Measurements from ENCODE around the gene RANBP1. TPM values are rescaled to one million over a fixed set of nuclear protein-coding genes. Genes with fewer than 3 reads are reported as not detected.

The RANBP1 gene
- total RNA-seq, 4 donors from 2014 or later: 135 to 238 (median 176) TPM

- TF ChIP-seq, protein P1, sequence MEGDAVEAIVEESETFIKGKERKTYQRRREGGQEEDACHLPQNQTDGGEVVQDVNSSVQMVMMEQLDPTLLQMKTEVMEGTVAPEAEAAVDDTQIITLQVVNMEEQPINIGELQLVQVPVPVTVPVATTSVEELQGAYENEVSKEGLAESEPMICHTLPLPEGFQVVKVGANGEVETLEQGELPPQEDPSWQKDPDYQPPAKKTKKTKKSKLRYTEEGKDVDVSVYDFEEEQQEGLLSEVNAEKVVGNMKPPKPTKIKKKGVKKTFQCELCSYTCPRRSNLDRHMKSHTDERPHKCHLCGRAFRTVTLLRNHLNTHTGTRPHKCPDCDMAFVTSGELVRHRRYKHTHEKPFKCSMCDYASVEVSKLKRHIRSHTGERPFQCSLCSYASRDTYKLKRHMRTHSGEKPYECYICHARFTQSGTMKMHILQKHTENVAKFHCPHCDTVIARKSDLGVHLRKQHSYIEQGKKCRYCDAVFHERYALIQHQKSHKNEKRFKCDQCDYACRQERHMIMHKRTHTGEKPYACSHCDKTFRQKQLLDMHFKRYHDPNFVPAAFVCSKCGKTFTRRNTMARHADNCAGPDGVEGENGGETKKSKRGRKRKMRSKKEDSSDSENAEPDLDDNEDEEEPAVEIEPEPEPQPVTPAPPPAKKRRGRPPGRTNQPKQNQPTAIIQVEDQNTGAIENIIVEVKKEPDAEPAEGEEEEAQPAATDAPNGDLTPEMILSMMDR (IDR thresholded peaks at IDR 0.05): no peak
- TF ChIP-seq POLR2A (IDR thresholded peaks at IDR 0.05) (no peak), EP300 (IDR thresholded peaks at IDR 0.05) (no peak)
- DNase-seq (ENCODE audit: low spot score in 2 of 2): no peak
- Histone ChIP-seq H3K27me3 (no peaks in the 10 kb centered on the region), H3K4me1 (no peaks in the 10 kb centered on the region), H3K4me3 (no peak overlapping the region), H3K9me3 (peaks cover 0 to 12% (median 0%) of the 10 kb centered on the region in 4 donors), H3K27ac (no peak overlapping the region), H3K36me3 (peaks cover 0 to 95% (median 4%) of the 10 kb centered on the region in 3 donors)
- WGBS, 2 donors: 94 to 99% methylated on average over 6 of the region's 6 CpGs
Measured at GRCh38 chr22:20099099-20099711, 16.7 kb upstream of the RANBP1 start.

DNA sequence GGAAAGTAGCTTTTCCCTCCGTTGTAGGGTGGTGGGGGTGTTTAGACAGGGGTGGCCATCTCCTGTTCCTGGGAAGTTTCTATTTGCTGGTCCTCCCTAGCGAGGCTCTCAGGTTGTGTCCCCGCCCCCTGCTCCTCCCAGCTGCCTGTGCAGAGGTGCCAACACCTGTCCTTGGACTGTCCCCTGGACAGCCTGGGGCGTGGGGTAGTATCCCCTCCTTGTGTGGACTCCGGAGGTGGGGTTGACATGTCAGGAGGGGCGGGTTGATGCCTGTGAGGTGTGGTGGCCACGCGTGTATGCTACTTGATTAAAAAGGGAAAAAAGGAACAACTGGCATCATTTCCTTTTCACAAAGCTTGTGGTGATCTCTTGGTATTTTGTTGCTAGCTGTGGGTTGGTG lies 14.3 kb upstream of the RANBP1 start:
- Histone ChIP-seq H3K4me1 (no peaks in the 10 kb centered on the region), H3K4me3 (no peak overlapping the region), H3K36me3 (peaks cover 0 to 95% (median 7%) of the 10 kb centered on the region in 3 donors), H3K27me3 (no peaks in the 10 kb centered on the region), H3K27ac (no peak overlapping the region), H3K9me3 (peaks cover 0 to 4% (median 0%) of the 10 kb centered on the region in 4 donors)
- no peak for TF ChIP-seq EP300 (IDR thresholded peaks at IDR 0.05)
- no peak for TF ChIP-seq POLR2A (IDR thresholded peaks at IDR 0.05)
- TF ChIP-seq, protein P1 (IDR thresholded peaks at IDR 0.05): no peak
- 76 to 82% methylated on average over 8 of the region's 8 CpGs for WGBS, 2 donors
- no peak for DNase-seq (ENCODE audit: low spot score in 2 of 2)

- Histone ChIP-seq H3K27ac (no peak overlapping the region), H3K4me1 (no peaks in the 10 kb centered on the region), H3K36me3 (peaks cover 0 to 95% (median 13%) of the 10 kb centered on the region in 3 donors), H3K4me3 (no peak overlapping the region), H3K27me3 (no peaks in the 10 kb centered on the region), H3K9me3 (no peaks in the 10 kb centered on the region)
- TF ChIP-seq EP300 (IDR thresholded peaks at IDR 0.05): no peak
- TF ChIP-seq POLR2A (IDR thresholded peaks at IDR 0.05): no peak
- TF ChIP-seq, protein P1 (IDR thresholded peaks at IDR 0.05): no peak
- WGBS, 2 donors: 89 to 91% methylated on average over 12 of the region's 12 CpGs
- no peak for DNase-seq (ENCODE audit: low spot score in 2 of 2)
Measured at GRCh38 chr22:20102203-20102780, 13.6 kb upstream of the RANBP1 start.

DNA sequence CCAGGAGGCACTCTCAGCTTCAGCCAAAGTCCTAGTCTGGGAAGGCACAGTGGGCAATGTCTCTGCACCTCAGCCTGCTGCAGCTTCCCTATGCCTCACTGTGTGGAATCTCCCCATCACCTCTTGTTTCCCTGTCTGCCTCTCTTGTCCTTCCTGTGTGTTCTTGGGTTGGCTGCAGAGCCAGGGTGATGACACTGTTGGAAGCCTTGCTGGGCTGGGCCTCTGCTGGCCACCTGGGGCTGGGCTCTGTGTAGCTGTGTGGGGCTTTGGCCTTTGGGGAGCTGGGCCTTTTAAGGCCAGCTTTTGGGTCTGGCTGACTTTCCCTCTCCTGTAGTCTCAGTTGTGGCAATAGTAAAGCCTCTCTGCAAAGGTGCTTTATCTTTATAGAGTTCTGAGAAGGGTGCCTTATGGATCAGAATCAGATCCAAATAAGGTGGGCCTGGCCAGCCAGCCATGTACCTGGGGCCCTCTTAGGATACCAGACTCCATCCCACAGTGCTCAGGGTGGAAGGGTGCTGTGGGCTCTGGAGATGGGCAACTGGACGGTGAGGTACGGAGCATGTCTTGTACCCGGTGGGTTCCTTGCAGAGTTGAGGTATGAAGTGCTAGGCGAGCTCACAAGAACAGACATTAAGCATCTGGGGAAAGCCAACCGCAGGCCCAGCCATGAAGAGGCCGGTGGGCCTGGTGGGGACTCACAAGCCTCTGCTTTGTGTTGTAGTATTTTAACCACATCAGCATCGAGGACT lies 10.3 kb upstream of the RANBP1 start:
- H3K4me3 ChIP-seq: no peak overlapping the region
- H3K27me3 ChIP-seq: no peaks in the 10 kb centered on the region
- WGBS, 2 donors: 83 to 94% methylated on average over 7 of the region's 7 CpGs
- H3K27ac ChIP-seq: no peak overlapping the region
- no peak for DNase-seq (ENCODE audit: low spot score in 2 of 2)
- TF ChIP-seq POLR2A (IDR thresholded peaks at IDR 0.05): no peak
- TF ChIP-seq EP300 (IDR thresholded peaks at IDR 0.05): no peak
- TF ChIP-seq, protein P1 (IDR thresholded peaks at IDR 0.05): no peak
- no peaks in the 10 kb centered on the region for H3K4me1 ChIP-seq
- peaks cover 0 to 95% (median 33%) of the 10 kb centered on the region in 3 donors for H3K36me3 ChIP-seq
- H3K9me3 ChIP-seq: no peaks in the 10 kb centered on the region

Measured in tibial nerve (tissue), 4 donors.